Neural progenitor cell (in vitro differentiated cells): ENCODE results near the gene PDE6D. TPM values are rescaled to one million over a fixed set of nuclear protein-coding genes. Genes with fewer than 3 reads are reported as not detected.

Source experiments
- DNase-seq: peaks from one replicate; pipeline ENCODE4 v3.0.0-alpha.2; 2016; ENCODE audit warnings: low spot score
- H2AFZ ChIP-seq: fragments of 200-600 bp; sonication (generic); replicated peaks from 2 replicates; pipeline ENCODE4 v1.6.1; 2016; ENCODE audit warnings: antibody characterized with exemption
- H3F3A ChIP-seq: fragments of 200-600 bp; sonication (generic); 2 replicates; pipeline ENCODE4 v1.6.1; 2016; ENCODE audit warnings: antibody characterized with exemption, low read depth
- H3K27ac ChIP-seq: fragments of 200-600 bp; sonication (generic); 2 replicates; pipeline ENCODE4 v1.5.1; 2016; ENCODE audit warnings: mild to moderate bottlenecking
- H3K27me3 ChIP-seq: fragments of 200-600 bp; sonication (generic); 2 replicates; pipeline ENCODE4 v1.6.1; 2016; ENCODE audit warnings: mild to moderate bottlenecking, moderate library complexity
- H3K36me3 ChIP-seq: fragments of 200-600 bp; sonication (generic); 2 replicates; pipeline ENCODE4 v1.5.1; 2016
- H3K4me1 ChIP-seq: fragments of 200-600 bp; sonication (generic); 2 replicates; pipeline ENCODE4 v1.6.1; 2016; ENCODE audit warnings: mixed run types
- H3K4me2 ChIP-seq: fragments of 200-600 bp; sonication (generic); 2 replicates; pipeline ENCODE4 v1.6.1; 2016
- H3K4me3 ChIP-seq: fragments of 200-600 bp; sonication (generic); 2 replicates; pipeline ENCODE4 v1.5.1; 2016
- H3K79me2 ChIP-seq: fragments of 200-600 bp; sonication (generic); 2 replicates; pipeline ENCODE4 v1.6.1; 2016; ENCODE audit warnings: low read depth
- H3K9ac ChIP-seq: fragments of 200-600 bp; sonication (generic); 2 replicates; pipeline ENCODE4 v1.6.1; 2016
- H3K9me3 ChIP-seq: fragments of 200-600 bp; sonication (generic); 2 replicates; pipeline ENCODE4 v1.5.1; 2016; ENCODE audit warnings: low read depth
- H4K20me1 ChIP-seq: fragments of 200-600 bp; sonication (generic); 2 replicates; pipeline ENCODE4 v1.6.1; 2016; ENCODE audit warnings: low read depth
- H3K27ac Mint-ChIP-seq: 3 replicates; pipeline ENCODE4 v1.8.0; 2021; ENCODE audit warnings: mixed read lengths
- H3K27me3 Mint-ChIP-seq: 2 replicates; pipeline ENCODE4 v1.8.0; 2022; ENCODE audit warnings: low read depth, mild to moderate bottlenecking, inconsistent platforms, moderate library complexity, mixed read lengths; ENCODE audit not compliant: insufficient read depth
- H3K36me3 Mint-ChIP-seq: 3 replicates; pipeline ENCODE4 v1.8.0; 2021; ENCODE audit warnings: mixed read lengths
- H3K4me1 Mint-ChIP-seq: 3 replicates; pipeline ENCODE4 v1.8.0; 2021; ENCODE audit warnings: mixed read lengths
- H3K4me3 Mint-ChIP-seq: 3 replicates; pipeline ENCODE4 v1.8.0; 2021; ENCODE audit warnings: mild to moderate bottlenecking, moderate library complexity, mixed read lengths
- H3K9me3 Mint-ChIP-seq: 3 replicates; pipeline ENCODE4 v1.8.0; 2020; ENCODE audit warnings: mixed read lengths
- EZH2 ChIP-seq: fragments of 200-600 bp; sonication (generic); IDR thresholded peaks from 2 replicates; pipeline ENCODE4 v1.6.1; 2017; ENCODE audit warnings: antibody characterized with exemption, mild to moderate bottlenecking, moderate library complexity
- EZH2phosphoT487 ChIP-seq: fragments of 200-600 bp; sonication (generic); IDR thresholded peaks from 2 replicates; pipeline ENCODE4 v1.6.1; 2017; ENCODE audit warnings: antibody characterized with exemption
- total RNA-seq: library from RNA; depleted of rRNA; stranded (reverse); fragments of >200 nt; gene quantifications from 2 replicates; pipeline ENCODE4 v1.2.3, GENCODE V29; 2015; ENCODE audit warnings: low replicate concordance
- TF ChIP-seq, protein P1 (sequence below): fragments of 200-600 bp; sonication (generic); IDR thresholded peaks from 2 replicates; pipeline ENCODE4 v1.5.1; 2017; ENCODE audit warnings: antibody characterized with exemption, mild to moderate bottlenecking

PDE6D gene
- total RNA-seq, 1 donor from 2014 or later, result 52.6 TPM

DNA sequence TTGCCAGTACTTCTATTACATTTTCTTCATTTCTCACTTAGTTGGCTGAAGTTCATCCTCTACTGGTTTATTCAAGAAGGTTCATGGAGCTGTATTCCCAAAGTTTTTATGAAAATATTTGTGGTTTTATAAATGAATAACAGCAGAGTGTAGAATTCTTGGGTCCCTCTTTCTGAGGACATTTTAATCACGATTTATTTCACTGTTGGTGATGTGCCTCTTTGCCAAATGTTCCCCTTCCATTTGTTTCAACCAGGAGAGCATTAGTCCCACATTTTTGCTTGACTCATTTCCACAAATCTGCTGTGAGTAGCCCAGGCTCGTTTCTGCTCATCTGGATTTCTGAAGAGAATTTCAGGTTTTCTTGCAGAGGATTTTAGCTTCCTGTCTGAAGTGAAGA lies 25.9 kb upstream of the PDE6D start:
- no peak for DNase-seq
- TF ChIP-seq, protein P1, sequence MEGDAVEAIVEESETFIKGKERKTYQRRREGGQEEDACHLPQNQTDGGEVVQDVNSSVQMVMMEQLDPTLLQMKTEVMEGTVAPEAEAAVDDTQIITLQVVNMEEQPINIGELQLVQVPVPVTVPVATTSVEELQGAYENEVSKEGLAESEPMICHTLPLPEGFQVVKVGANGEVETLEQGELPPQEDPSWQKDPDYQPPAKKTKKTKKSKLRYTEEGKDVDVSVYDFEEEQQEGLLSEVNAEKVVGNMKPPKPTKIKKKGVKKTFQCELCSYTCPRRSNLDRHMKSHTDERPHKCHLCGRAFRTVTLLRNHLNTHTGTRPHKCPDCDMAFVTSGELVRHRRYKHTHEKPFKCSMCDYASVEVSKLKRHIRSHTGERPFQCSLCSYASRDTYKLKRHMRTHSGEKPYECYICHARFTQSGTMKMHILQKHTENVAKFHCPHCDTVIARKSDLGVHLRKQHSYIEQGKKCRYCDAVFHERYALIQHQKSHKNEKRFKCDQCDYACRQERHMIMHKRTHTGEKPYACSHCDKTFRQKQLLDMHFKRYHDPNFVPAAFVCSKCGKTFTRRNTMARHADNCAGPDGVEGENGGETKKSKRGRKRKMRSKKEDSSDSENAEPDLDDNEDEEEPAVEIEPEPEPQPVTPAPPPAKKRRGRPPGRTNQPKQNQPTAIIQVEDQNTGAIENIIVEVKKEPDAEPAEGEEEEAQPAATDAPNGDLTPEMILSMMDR, result no peak
- TF ChIP-seq EZH2, result no peak
- TF ChIP-seq EZH2phosphoT487, result no peak
- no peak overlapping the region for H3K4me2 ChIP-seq

DNA sequence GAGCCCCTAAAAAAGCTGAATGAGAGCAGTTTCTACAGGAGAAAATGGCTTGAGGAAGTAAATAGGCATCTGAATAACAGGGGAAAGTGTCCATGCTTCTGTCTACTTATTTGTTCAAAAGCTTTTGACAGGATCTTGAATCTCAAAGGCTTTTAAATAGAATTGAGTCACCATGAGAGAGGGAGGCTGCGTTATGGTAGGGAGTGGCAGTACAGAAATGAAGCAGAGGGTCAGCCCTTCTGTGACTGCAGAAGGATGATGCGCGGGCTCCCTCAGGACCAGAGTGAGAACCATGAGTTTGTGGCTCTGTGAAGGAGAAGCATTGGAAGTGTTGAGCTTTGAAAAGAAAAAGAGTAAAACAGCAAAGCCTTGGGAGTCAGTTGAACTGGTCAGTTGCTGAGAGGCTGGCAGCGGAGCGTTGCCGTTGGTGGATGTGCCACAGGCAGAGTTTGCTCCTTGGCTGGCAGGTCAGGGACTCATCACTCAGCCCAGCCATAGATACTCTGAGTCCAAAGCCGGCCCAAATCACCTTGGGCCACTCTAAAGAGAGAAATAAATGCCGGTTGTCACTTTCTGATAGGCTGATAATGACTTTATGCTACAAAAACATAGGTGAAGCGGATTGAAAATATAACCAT lies 22.5 kb upstream of the PDE6D start:
- Mint-ChIP-seq H3K27me3 (no peaks in the 10 kb centered on the region), H3K4me1 (no peaks in the 10 kb centered on the region), H3K27ac (no peak overlapping the region), H3K4me3 (no peak overlapping the region), H3K36me3 (peaks cover 7% of the 10 kb centered on the region), H3K9me3 (no peaks in the 10 kb centered on the region)
- Histone ChIP-seq H3K79me2 (peaks cover 16% of the 10 kb centered on the region), H3K4me3 (no peak overlapping the region), H3K27ac (no peak overlapping the region), H3K4me2 (no peak overlapping the region), H4K20me1 (peaks cover 45% of the 10 kb centered on the region), H3K4me1 (peaks cover 5% of the 10 kb centered on the region), H3K9ac (no peak overlapping the region), H3K9me3 (no peaks in the 10 kb centered on the region), H3F3A (peaks cover 5% of the 10 kb centered on the region), H3K27me3 (no peaks in the 10 kb centered on the region), H2AFZ (no peak overlapping the region), H3K36me3 (peaks cover 4% of the 10 kb centered on the region)
- no peak for DNase-seq
- TF ChIP-seq EZH2, result no peak
- TF ChIP-seq, protein P1, result no peak
- no peak for TF ChIP-seq EZH2phosphoT487

More for the DNA sequence above, 25.9 kb upstream of the PDE6D start:
- Histone ChIP-seq H3K36me3 (peaks cover 4% of the 10 kb centered on the region), H3K27me3 (no peaks in the 10 kb centered on the region), H3K27ac (no peak overlapping the region), H3F3A (no peaks in the 10 kb centered on the region), H3K9me3 (no peaks in the 10 kb centered on the region), H2AFZ (no peak overlapping the region), H3K4me1 (peaks cover 5% of the 10 kb centered on the region), H3K9ac (no peak overlapping the region), H3K4me3 (no peak overlapping the region), H4K20me1 (peaks cover 28% of the 10 kb centered on the region), H3K79me2 (peaks cover 9% of the 10 kb centered on the region)
- H3K4me1 Mint-ChIP-seq, result no peaks in the 10 kb centered on the region
- H3K9me3 Mint-ChIP-seq, result no peaks in the 10 kb centered on the region
- no peaks in the 10 kb centered on the region for H3K27me3 Mint-ChIP-seq
- no peak overlapping the region for H3K4me3 Mint-ChIP-seq
- no peak overlapping the region for H3K27ac Mint-ChIP-seq
- H3K36me3 Mint-ChIP-seq, result peaks cover 13% of the 10 kb centered on the region

DNA sequence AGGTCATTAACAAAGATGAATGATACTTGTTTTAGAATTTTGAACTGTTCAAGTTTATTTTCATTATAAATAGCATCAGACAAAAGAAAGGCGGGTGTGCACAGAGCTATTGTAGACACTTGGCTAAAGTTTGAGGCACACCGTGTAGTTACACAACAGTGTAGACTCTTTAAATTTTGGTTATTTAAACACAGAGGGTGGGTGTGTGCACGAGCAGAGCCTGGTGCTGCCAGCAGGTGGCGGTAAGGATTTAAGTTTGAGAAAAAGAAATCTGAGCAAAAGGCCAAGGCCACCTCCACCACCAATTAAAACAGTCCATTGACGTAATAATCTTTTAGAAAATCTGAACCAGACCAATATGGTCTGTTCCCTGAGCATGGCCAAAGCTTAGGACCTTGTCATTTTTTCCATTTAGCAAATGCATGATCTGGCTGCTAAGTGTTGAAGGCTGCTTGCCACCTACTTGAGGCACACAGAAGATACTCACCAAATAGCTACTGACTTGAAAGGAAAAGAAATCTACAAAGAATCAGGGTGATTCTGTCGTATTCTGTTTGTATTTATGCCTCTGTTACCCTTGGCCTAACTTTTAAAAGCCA lies 19.5 kb upstream of the PDE6D start:
- Histone ChIP-seq H3K4me3 (no peak overlapping the region), H3F3A (peaks cover 8% of the 10 kb centered on the region), H3K9me3 (no peaks in the 10 kb centered on the region), H3K27ac (no peak overlapping the region), H4K20me1 (peaks cover 39% of the 10 kb centered on the region), H3K4me2 (no peak overlapping the region), H3K27me3 (no peaks in the 10 kb centered on the region), H3K79me2 (peaks cover 16% of the 10 kb centered on the region), H3K36me3 (peaks cover 4% of the 10 kb centered on the region), H3K4me1 (peaks cover 5% of the 10 kb centered on the region), H3K9ac (no peak overlapping the region), H2AFZ (no peak overlapping the region)
- Mint-ChIP-seq H3K4me1 (no peaks in the 10 kb centered on the region), H3K27me3 (no peaks in the 10 kb centered on the region), H3K4me3 (no peak overlapping the region), H3K27ac (no peak overlapping the region), H3K36me3 (peaks cover 8% of the 10 kb centered on the region), H3K9me3 (no peaks in the 10 kb centered on the region)
- TF ChIP-seq, protein P1, result peak; percentile 78
- TF ChIP-seq EZH2 (no peak), EZH2phosphoT487 (no peak)
- DNase-seq, result peak; percentile 58
